ENCODE results near the gene TSC22D2.
"Not testable (repeated sequence)": the region's sequence is repeated elsewhere in the genome, so short reads cannot be mapped to it uniquely, and the experiment has no call there.

Gene TSC22D2

DNA sequence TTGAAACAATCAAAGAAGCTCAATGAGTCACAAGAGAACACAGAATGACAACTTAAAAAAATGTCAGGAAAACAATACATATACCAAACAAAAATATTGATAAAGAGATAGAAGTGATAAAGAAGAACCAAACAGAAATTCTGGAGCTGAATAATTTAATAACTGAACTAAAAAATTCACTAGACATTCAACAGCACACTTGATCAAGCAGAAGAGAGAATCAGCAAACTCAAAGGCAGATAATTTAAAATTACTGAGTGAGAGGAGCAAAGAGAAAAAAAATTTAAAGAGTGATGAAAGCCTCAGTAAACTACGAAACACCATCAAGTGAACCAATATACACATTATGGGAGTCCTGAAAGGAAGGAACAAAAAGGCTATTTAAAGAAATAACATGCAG is 76.3 kb downstream of the TSC22D2 start:
- DNase-seq (ENCODE audit: low spot score) = no peak

DNA sequence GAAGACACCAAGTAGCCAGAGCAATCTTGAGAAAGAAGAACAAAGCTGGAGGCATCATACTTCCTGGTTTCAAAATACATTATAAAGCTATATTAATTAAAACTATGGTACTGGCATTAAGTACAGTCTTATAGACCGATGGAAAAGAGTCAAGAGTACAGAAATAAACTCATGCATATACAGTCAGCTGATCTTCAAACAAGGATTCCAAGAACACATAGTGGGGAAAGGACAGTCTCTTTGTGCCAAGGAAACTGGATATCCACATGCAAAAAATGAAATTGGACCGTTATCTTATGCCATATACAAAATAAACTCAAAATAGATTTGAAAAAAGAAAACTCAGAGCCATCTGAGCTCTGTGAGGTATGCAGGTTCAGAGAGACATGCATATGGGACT is 80.8 kb downstream of the TSC22D2 start:
- no peak for DNase-seq (ENCODE audit: low spot score)

DNA sequence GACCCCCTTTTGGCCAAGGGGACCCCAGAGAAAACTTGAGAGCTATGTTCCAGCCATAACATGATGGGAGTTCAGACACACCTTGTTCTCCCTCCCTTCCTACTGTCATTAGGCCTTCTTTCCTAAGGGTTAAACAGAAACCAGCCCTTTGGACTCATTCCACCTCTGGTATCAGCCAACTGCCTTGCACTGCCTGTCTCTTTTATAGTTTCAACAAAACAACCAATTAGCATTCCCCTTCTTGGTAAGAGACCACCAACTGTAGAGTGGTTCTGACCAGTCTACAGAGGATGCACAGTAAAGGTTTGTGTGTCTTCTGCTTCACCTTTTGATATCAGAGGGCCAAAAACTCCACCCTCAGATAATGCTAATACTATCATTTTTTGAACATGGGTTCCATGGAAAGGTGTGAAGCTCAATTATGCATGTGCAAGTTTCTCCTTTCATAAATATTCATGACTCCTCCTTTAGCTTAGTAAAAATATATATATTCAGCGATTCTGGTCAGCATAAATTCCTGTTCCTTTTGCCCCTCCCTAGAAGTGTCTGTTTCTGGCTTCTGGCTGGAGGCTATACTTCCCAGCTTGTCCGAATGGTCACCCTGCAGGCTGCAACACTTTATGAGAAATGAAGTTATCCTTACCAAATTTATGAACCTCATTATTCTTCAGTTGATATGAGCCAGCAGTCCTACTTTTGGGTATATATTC is 82.3 kb downstream of the TSC22D2 start:
- no peak for DNase-seq (ENCODE audit: low spot score)

DNA sequence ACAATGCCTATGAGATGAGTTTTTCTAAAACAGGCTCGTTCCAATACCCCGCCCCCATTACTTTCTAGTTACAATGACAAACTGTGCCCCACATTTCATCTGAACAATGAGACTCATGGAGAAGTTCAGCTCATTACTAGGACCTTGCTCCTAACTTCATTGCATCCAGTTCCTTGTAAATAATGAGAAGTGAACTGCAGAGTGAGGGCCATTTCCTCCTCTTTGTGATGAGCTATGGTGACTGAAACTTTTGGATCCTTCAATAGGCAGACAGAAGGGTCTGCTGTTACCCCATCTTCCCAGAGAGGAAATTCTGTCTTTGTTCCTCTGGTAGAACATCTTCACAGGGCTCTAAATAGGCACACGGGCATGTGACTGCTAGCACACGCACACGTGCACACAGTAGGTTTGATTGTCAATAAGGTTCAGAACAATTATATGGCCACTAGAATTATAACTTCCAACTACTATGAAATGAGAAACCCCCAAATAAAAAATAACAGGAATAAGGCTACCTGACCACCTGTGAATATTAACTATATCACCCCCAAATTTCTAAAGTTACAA is 86.4 kb downstream of the TSC22D2 start:
- DNase-seq (ENCODE audit: low spot score) = peak; percentile 31

DNA sequence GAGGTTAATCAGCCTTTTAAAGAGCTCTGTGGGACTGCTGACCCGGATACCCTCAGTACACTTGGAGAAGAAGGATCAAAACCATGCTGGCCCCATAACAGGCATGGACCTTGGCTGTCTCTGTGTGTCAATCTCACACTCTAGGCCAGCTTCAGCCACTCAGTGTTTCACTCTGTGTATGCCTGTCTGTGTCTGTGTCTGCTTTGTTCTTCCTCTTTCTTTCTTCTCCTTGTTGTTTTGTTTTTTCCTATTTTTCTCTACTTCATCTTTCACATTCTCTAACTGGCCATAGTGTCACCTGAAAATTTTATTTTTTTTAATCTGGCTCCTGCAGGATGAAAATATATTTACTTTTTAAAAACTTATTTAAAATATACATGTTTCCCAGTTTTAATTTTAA is 87.1 kb downstream of the TSC22D2 start:
- DNase-seq (ENCODE audit: low spot score) = peak; percentile 57

DNA sequence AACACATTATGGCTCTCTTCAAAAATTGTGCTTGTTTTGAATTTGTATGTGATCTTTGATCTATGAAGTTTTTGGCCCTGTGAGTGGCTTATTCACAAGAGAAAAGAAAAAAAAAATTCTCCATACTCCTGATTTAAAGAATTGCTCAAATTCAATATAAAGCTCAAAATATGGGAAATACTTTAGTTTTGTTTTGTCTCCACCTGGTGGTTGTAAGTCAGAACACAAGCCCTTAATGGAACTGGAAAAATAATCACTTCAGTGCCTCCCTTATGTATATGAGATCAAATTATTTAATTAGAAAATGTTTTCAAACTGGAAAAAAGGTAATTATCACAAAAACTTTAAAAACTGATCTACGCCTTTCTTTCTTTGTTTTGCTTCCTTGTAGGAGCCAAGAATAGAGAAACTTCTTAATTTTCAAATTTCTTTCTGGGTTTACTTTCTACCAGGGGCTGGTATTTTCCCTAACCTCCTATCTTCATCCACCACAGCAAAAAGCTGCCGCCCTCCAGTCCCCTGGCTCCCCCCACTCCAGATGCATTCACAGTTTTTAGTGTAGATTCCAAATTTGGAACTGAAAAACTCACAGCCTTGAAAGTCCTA is 87.6 kb downstream of the TSC22D2 start:
- DNase-seq (ENCODE audit: low spot score) = peak; percentile 58

DNA sequence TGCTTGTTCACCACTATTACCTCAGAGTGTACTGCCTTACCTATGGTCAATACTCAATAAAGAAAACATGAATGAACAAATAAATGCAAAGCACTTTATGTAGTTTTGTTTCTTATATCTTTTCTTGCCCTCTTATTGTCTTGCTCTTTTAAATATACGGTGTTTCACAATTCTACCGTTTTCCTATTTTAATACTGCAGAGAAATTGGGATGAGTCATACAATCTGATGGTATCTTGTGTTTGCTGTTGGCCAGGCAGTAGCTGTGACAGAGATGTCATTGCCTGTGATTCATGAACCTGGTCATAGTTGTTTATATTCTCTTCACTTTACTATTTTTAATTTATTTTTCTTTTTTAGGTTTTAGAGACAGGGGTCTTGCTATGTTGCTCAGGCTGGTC is 89.9 kb downstream of the TSC22D2 start:
- no peak for DNase-seq (ENCODE audit: low spot score)

DNA sequence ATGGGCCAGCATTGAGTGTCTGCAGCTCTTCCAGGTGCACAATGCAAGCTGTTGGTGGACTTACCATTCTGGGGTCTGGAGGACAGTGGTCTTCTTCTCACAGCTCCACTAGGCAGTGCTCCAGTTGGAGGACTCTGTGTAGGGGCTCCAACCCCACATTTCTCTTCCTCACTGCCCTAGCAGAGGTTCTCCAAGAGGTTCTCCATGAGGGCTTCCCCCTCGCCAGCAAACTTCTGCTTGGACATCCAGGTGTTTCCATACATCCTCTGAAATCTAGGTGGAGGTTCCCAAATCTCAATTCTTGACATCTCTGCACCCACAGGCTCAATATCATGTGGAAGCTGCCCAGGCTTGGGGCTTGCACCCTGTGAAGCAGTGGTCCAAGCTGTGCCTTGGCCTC is 92.9 kb downstream of the TSC22D2 start:
- DNase-seq (ENCODE audit: low spot score) = not testable (repeated sequence)

DNA sequence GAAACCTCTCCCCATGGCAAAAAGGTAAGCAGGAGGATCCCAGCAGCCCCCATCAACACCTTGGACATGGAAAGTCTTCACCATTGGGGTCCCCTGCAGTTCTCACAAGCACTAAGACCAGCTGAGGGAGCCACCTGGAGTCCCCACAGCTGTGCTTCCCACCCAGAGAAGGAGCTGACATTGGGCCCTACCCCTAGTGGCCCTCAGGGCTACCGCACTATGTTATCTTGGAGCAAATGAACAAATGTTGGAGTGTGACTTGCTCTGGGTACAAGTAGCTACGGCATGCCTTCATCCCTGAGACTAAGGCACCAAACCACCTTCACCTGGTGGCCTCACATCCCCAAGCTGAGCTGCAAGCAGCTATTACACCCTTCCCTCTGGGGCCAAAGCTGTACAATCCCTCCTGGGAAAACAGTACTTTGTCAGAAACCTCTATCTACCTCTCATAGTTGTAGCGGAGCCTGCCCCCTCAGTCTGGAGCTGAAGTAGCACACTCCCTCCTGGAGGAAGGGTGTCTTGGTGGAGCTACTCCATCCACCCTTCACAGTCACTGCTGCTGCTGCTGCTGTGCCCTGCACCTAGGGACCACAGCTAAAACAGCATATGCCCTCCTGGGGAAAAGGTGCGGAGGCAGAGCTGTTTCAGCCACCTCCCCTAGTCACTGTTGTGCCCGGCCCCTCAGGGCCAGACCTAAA is 95.5 kb downstream of the TSC22D2 start:
- no peak for DNase-seq (ENCODE audit: low spot score)

DNA sequence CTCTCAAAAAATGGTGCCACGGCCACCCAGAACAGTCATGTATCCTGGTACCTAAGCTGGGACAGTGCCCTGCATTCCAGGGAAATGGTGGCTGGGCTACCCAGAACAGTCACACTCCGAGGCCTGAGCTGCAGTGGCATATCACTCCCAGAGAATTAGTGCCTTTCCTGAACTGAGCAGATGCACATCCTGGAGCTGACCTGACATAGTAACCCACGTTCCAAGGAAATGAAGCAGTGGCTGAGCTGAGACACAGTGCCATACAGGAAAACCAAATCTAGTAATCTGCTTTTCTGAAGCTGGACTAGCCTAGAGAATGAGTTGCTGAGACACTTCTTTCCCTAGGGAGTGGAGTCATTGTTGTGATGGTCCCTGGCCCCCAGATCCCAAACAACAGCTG is 96.4 kb downstream of the TSC22D2 start:
- no peak for DNase-seq (ENCODE audit: low spot score)

DNA sequence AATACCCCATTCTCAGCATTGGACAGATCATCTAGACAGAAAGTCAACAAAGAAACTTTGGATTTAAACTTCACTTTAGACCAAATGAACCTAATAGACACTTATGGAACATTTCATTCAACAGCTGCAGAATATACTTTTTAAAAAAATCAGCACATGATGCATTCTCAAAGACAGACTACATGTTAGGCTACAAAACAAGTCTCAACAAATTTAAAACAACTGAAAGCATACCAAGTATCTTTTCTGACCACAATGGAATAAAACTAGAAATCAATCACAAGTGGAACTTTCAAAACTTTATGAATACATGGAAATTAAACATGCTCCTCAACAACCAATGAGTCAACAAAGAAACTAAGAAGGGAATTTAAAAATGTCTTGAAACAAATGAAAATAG is 100.3 kb downstream of the TSC22D2 start:
- DNase-seq (ENCODE audit: low spot score) = no peak

DNA sequence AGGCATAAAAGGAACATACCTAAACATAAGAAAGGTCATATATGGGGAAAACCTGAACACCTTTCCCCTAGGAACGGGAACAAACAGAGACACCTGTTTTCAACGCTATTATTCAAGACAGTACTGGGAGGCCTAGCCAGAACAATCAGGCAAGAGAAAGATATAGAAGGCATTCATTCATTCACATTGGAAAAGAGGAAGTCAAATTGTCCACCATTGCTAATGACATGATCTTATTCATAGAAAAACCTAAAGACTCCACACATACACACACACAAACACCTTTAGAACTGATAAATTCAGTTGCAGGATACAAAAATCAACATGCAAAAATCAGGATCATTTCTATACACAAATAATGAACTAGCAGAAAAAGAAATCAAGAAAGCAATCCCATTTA is 101.7 kb downstream of the TSC22D2 start:
- DNase-seq (ENCODE audit: low spot score) = no peak

DNA sequence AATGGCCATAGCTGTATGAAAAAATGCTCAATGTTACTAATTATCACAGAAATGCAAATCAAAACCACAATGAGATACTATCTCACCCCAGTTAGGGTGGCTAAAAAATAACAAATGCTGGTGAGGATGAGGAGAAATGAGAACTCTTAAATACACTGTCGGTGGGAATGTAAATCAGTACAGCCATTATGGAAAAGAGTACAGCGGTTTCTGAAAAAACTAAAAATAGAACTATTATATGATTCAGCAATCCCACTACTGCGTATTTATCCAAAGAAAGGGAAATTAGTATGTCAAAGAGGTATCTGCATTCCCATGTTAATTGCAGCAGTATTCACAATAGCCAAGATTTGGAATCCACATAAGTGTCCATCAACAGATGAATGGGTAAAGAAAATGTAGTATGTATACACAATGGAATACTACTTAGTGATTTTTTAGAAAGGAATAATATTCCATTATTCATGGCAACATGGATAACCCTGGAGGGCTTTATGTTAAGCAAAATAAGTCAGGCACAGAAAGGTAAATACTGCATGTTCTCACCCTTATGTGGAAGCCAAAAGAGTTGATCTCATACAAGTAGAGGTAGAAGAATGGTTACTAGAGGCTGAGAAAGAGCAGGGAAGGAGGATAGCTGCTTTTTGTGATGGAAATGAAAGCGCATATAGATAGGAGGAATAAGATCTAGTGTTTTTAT is 103.2 kb downstream of the TSC22D2 start:
- DNase-seq (ENCODE audit: low spot score) = no peak

DNA sequence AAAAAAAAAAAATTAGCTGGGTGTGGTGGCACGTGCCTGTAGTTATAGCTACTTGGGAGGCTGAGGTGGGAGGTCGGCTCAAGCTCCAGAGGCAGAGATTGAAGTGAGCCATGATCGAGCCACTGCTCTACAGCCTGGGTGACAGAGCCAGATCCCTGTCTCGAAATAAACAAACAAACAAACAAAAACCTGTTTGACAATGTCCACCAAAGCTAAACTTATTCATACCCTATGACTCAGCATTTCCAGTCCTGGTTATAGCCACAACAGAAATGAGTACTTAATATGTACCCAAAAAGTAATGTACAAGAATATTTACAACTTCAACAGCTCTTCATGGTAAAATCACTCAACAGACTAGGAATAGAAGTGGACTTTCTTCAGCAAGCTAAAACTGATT is 107.1 kb downstream of the TSC22D2 start:
- no peak for DNase-seq (ENCODE audit: low spot score)

All from Ammon's horn (tissue), 1 donor.